CD14-positive monocyte (primary cell): ENCODE results near the gene MKI67. TPM values are rescaled to one million over a fixed set of nuclear protein-coding genes. Genes with fewer than 3 reads are reported as not detected.

Experiments used
- DNase-seq, 3 donors: peaks; one replicate each; pipeline ENCODE4 v3.0.0-alpha.2; 2011 to 2022
- H2AFZ ChIP-seq: 2 replicates; pipeline ENCODE4 v1.6.0; 2012; ENCODE audit warnings: mild to moderate bottlenecking, low read depth, low read length, inconsistent platforms; ENCODE audit not compliant: insufficient read depth, poor library complexity, severe bottlenecking
- H3K27ac ChIP-seq, 2 donors: 1 replicate in 1 of 2; 2 replicates in 1 of 2; pipeline ENCODE4 v1.5.1; 2012 to 2013; ENCODE audit warnings: low read length in 2 of 2, control low read depth in 1 of 2, inconsistent platforms in 1 of 2, low read depth in 1 of 2, mild to moderate bottlenecking in 1 of 2
- H3K27me3 ChIP-seq, 2 donors: one replicate each; pipeline versions ENCODE4 v1.6.0 to v1.6.1; 2011 to 2013; ENCODE audit warnings: low read length in 2 of 2; ENCODE audit not compliant: control insufficient read depth in 2 of 2, insufficient read depth in 2 of 2
- H3K36me3 ChIP-seq, 2 donors: replicated peaks in 1 of 2; 1 replicate in 1 of 2; 2 replicates in 1 of 2; pipeline versions ENCODE4 v1.5.1 to v1.6.1; 2012 to 2013; ENCODE audit warnings: low read length in 2 of 2, control low read depth in 1 of 2, inconsistent platforms in 1 of 2, mild to moderate bottlenecking in 1 of 2; ENCODE audit not compliant: insufficient read depth in 2 of 2, control insufficient read depth in 1 of 2
- H3K4me1 ChIP-seq, 2 donors: 1 replicate in 1 of 2; 2 replicates in 1 of 2; pipeline versions ENCODE4 v1.5.1 to v1.6.1; 2012 to 2013; ENCODE audit warnings: low read length in 2 of 2, control low read depth in 1 of 2, inconsistent platforms in 1 of 2, mild to moderate bottlenecking in 1 of 2, moderate library complexity in 1 of 2; ENCODE audit not compliant: insufficient read depth in 2 of 2, control insufficient read depth in 1 of 2
- H3K4me2 ChIP-seq: replicated peaks from 2 replicates; pipeline ENCODE3; 2012; ENCODE audit warnings: low read length, moderate library complexity, mild to moderate bottlenecking; ENCODE audit not compliant: poor library complexity, severe bottlenecking; ENCODE audit errors: extremely low read depth
- H3K4me3 ChIP-seq, 3 experiments: fragments of 200-600 bp in 1 of 3; sonication (generic) in 1 of 3; replicated peaks in 1 of 3; 1 replicate in 2 of 3; 2 replicates in 1 of 3; pipeline ENCODE4 v1.5.1; 2011 to 2013; ENCODE audit warnings: low read length in 3 of 3, mild to moderate bottlenecking in 3 of 3, control low read depth in 2 of 3, low read depth in 2 of 3, inconsistent platforms in 1 of 3, moderate library complexity in 1 of 3
- H3K79me2 ChIP-seq: 2 replicates; pipeline ENCODE4 v1.6.0; 2012; ENCODE audit warnings: mild to moderate bottlenecking, control low read depth, inconsistent platforms, low read length, moderate library complexity; ENCODE audit not compliant: insufficient read depth
- H3K9ac ChIP-seq: 2 replicates; pipeline ENCODE4 v1.6.0; 2017; ENCODE audit warnings: low read length, mild to moderate bottlenecking; ENCODE audit not compliant: insufficient read depth, poor library complexity, severe bottlenecking
- H3K9me3 ChIP-seq, 2 donors: replicated peaks in 1 of 2; 1 replicate in 1 of 2; 2 replicates in 1 of 2; pipeline versions ENCODE4 v1.5.1 to v1.6.1; 2012 to 2013; ENCODE audit warnings: low read length in 2 of 2, control low read depth in 1 of 2; ENCODE audit not compliant: control insufficient read depth in 1 of 2, insufficient read depth in 1 of 2
- H4K20me1 ChIP-seq: 2 replicates; pipeline ENCODE4 v1.6.0; 2012; ENCODE audit warnings: mild to moderate bottlenecking, low read length, control low read depth, moderate library complexity; ENCODE audit not compliant: insufficient read depth
- H3K27ac Mint-ChIP-seq, 7 donors: one replicate each; pipeline ENCODE4 v1.8.0; 2020; ENCODE audit warnings: mild to moderate bottlenecking in 7 of 7, mixed read lengths in 7 of 7, moderate library complexity in 6 of 7, inconsistent platforms in 2 of 7
- H3K27me3 Mint-ChIP-seq, 3 donors: one replicate each; pipeline ENCODE4 v1.8.0; 2021 to 2022; ENCODE audit warnings: low read depth in 3 of 3, mild to moderate bottlenecking in 3 of 3, mixed read lengths in 3 of 3, moderate library complexity in 3 of 3, inconsistent platforms in 1 of 3
- H3K36me3 Mint-ChIP-seq, 2 donors: one replicate each; pipeline ENCODE4 v1.8.0; 2020; ENCODE audit warnings: mixed read lengths in 2 of 2, inconsistent platforms in 1 of 2, mild to moderate bottlenecking in 1 of 2
- H3K4me1 Mint-ChIP-seq: one replicate; pipeline ENCODE4 v1.8.0; 2020; ENCODE audit warnings: mild to moderate bottlenecking, mixed read lengths
- H3K4me3 Mint-ChIP-seq, 2 donors: one replicate each; pipeline ENCODE4 v1.8.0; 2020; ENCODE audit warnings: mild to moderate bottlenecking in 2 of 2, mixed read lengths in 2 of 2, moderate library complexity in 1 of 2
- H3K9me3 Mint-ChIP-seq, 7 donors: one replicate each; pipeline ENCODE4 v1.8.0; 2020 to 2022; ENCODE audit warnings: mixed read lengths in 7 of 7, mild to moderate bottlenecking in 6 of 7, moderate library complexity in 6 of 7, inconsistent platforms in 2 of 7
- WGBS: methylation state at CpG from one replicate; pipeline ENCODE4 v1.1.5; 2013; ENCODE audit warnings: missing lambda C conversion rate; ENCODE audit not compliant: insufficient coverage; 5-methylcytosine and 5-hydroxymethylcytosine counted together
- intact Hi-C, 2 donors: fragments of 100-400 bp; cut with micrococcal nuclease; formaldehyde crosslinking; loops; one replicate each; pipeline versions ENCODE4 v1.15.0 to v1.15.1; 2023
- polyA plus RNA-seq, 3 donors: library from polyadenylated mRNA; depleted of rRNA in 1 of 3; unstranded in 2 of 3; stranded (reverse) in 1 of 3; fragments of 300-500 nt in 2 of 3; fragments of >200 nt in 1 of 3; fragmentation: Illumina TruSeq in 2 of 3; gene quantifications; 1 replicate in 2 of 3; 2 replicates in 1 of 3; pipeline ENCODE4 v1.2.3, GENCODE V29; 2012 to 2021
- TF ChIP-seq, protein P1 (sequence below): fragments of 200-600 bp; IDR thresholded peaks from one replicate; pipeline ENCODE4 v1.8.0; 2022; ENCODE audit warnings: antibody characterized with exemption, mild to moderate bottlenecking

MKI67 gene
- polyA plus RNA-seq, 3 donors, result 0.02 to 0.05 TPM; not detected in 1

DNA sequence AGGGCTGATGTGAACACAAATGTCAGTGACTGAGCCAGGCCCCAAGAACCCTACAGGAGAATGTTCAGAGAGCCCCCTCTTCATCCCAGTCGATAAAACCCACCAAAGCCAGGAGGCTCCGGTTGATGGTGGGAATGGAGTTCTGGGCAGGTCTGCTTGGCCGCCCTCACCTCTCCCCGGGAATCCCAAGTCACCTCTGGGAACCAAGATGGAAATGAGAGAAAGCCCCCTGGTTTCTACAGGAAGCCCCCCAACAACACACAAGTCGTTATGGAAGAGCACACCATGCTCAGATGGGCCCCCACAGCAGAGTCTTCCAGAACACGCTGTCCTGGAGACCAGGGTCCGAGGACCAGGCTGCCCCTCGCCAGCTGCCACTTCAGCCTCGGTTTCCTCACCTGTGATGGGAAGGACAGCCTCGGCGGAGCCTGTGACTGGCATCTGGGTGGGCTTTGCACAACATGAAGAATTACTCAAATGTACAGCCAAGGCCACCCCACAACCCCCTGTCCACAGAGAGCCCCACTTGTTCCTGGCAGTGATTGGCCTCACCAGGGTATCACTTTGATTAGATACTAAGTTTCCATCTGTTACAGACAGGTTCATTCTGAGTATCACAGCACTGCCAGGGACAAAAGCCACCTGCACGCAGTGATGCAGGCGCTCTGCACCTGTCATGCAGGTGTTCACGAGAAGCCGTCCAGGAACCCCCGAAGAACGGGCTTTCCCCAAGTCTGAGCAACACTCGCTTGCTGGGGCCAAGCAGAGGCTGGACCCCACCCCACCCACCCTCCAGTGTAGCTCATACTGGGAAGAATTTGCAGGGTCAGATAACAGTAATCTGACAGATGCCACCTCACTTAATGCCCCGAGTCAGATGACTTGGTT, 57.6 kb downstream of the MKI67 start:
- H3K9ac ChIP-seq, result no peak overlapping the region
- TF ChIP-seq, protein P1, sequence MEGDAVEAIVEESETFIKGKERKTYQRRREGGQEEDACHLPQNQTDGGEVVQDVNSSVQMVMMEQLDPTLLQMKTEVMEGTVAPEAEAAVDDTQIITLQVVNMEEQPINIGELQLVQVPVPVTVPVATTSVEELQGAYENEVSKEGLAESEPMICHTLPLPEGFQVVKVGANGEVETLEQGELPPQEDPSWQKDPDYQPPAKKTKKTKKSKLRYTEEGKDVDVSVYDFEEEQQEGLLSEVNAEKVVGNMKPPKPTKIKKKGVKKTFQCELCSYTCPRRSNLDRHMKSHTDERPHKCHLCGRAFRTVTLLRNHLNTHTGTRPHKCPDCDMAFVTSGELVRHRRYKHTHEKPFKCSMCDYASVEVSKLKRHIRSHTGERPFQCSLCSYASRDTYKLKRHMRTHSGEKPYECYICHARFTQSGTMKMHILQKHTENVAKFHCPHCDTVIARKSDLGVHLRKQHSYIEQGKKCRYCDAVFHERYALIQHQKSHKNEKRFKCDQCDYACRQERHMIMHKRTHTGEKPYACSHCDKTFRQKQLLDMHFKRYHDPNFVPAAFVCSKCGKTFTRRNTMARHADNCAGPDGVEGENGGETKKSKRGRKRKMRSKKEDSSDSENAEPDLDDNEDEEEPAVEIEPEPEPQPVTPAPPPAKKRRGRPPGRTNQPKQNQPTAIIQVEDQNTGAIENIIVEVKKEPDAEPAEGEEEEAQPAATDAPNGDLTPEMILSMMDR, result no peak
- no peak overlapping the region for H3K4me3 Mint-ChIP-seq
- peaks cover 26 to 38% of the 10 kb centered on the region in 2 donors for H3K4me1 ChIP-seq
- peaks cover 39% of the 10 kb centered on the region for H3K4me1 Mint-ChIP-seq
- WGBS, result 98% methylated on average over 10 of the region's 19 CpGs
- H4K20me1 ChIP-seq, result peaks cover 87% of the 10 kb centered on the region
- DNase-seq, result peak in 1 of 3 donors; percentile 20
- peaks cover 0 to 5% (median 5%) of the 10 kb centered on the region in 3 donors for H3K27me3 Mint-ChIP-seq
- peaks cover 85 to 94% of the 10 kb centered on the region in 2 donors for H3K36me3 Mint-ChIP-seq
- intact Hi-C loops, result loop anchor here (1.0 to 5.0 kb wide), 3 partner anchors 32 to 161 kb away; partner anchors contain the start of gene PTPRE (in 1 of the 2)
- no peak overlapping the region for H2AFZ ChIP-seq
- no peaks in the 10 kb centered on the region for H3K9me3 ChIP-seq
- no peak overlapping the region for H3K4me2 ChIP-seq
- H3K27me3 ChIP-seq, result no peaks in the 10 kb centered on the region
- peak overlapping the region; percentile 11 to 33 for H3K27ac ChIP-seq
- peak overlapping the region; percentile 79 to 92 (median 85) for H3K27ac Mint-ChIP-seq
- H3K79me2 ChIP-seq, result peaks cover 27% of the 10 kb centered on the region
- peaks cover 0 to 6% (median 0%) of the 10 kb centered on the region in 7 donors for H3K9me3 Mint-ChIP-seq
- H3K36me3 ChIP-seq, result peaks cover 86% of the 10 kb centered on the region in 2 donors
- H3K4me3 ChIP-seq, result no peak overlapping the region

DNA sequence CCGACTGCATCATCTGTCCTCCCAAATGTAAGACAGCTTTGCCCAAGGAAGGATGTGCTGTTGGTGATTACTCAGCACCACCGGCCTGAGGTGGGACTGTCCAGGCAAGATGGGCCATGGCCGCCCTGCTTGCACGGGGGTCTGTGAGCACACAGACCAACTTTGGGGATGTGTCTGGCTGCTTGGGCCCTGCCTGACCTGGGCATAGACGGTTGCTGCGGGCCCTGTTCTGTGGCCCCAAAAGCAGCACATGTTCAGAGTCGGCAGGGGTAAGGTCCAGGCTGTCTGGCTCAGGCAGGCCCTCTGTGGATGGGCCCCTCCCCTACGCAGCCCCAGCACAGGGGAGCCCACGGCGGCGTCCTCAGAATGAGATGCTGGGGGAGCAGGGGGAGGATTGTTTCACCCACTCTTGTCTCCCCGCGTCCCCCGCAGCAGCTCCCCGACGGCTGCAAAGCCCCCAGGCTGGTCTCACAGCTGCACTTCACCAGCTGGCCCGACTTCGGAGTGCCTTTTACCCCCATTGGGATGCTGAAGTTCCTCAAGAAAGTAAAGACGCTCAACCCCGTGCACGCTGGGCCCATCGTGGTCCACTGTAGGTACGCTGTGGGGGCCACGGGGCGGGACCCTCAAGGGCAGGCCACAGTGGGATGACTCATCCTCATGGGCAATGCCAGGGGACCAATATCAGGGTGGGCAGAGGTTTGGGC, 58.4 kb downstream of the MKI67 start:
- Mint-ChIP-seq H3K27me3 (peaks cover 0 to 11% (median 5%) of the 10 kb centered on the region in 3 donors), H3K4me1 (peaks cover 47% of the 10 kb centered on the region), H3K4me3 (no peak overlapping the region), H3K27ac (peak overlapping the region; percentile 54 to 100 (median 81)), H3K9me3 (peaks cover 0 to 6% (median 0%) of the 10 kb centered on the region in 7 donors), H3K36me3 (peaks cover 84 to 94% of the 10 kb centered on the region in 2 donors)
- 91% methylated on average over 20 of the region's 25 CpGs for WGBS
- TF ChIP-seq, protein P1, result no peak
- Histone ChIP-seq H3K79me2 (peaks cover 20% of the 10 kb centered on the region), H3K9me3 (no peaks in the 10 kb centered on the region), H3K36me3 (peaks cover 78% of the 10 kb centered on the region in 2 donors), H3K9ac (no peak overlapping the region), H3K27ac (peak overlapping the region; percentile 11 to 33), H3K4me3 (no peak overlapping the region), H2AFZ (no peak overlapping the region), H4K20me1 (peaks cover 79% of the 10 kb centered on the region), H3K4me1 (peaks cover 34 to 46% of the 10 kb centered on the region in 2 donors), H3K27me3 (no peaks in the 10 kb centered on the region), H3K4me2 (no peak overlapping the region)
- intact Hi-C loops, result loop anchor here (2.0 to 5.0 kb wide), 2 partner anchors 31 to 161 kb away; partner anchors contain the start of gene PTPRE (in 1 of the 2)
- DNase-seq, result peak in 1 of 3 donors; percentile 9
